Tibial nerve (tissue), 4 donors: ENCODE measurements around the gene B3GNT9.

ENCODE experiments used
- CTCF ChIP-seq, 5 experiments: fragments of 200-600 bp in 3 of 5; fragments of 450-650 bp in 2 of 5; sonication (generic) in 3 of 5; IDR thresholded peaks; one replicate each; pipeline ENCODE4 v1.5.1; 2016 to 2019; ENCODE audit warnings: antibody characterized with exemption in 5 of 5, mild to moderate bottlenecking in 3 of 5, moderate library complexity in 2 of 5
- EP300 ChIP-seq, 2 donors: sonication (generic); formaldehyde crosslinking; IDR thresholded peaks; one replicate each; pipeline ENCODE4 v1.6.1; 2017; ENCODE audit warnings: antibody characterized with exemption in 2 of 2, mild to moderate bottlenecking in 1 of 2
- POLR2A ChIP-seq, 2 donors: fragments of 450-650 bp; IDR thresholded peaks; one replicate each; pipeline ENCODE4 v1.6.1; 2017; ENCODE audit warnings: antibody characterized with exemption in 2 of 2, mild to moderate bottlenecking in 2 of 2, moderate library complexity in 2 of 2

GRCh38 chr16:67182288-67182687 lies 31.5 kb upstream of the B3GNT9 start:
- TF ChIP-seq CTCF (IDR thresholded peaks at IDR 0.05) (no peak), EP300 (IDR thresholded peaks at IDR 0.05) (no peak), POLR2A (IDR thresholded peaks at IDR 0.05) (no peak)
